MCF 10A (cell line): ENCODE results near the gene C2CD4D. TPM values are rescaled to one million over a fixed set of nuclear protein-coding genes. Genes with fewer than 3 reads are reported as not detected.

Source experiments
- BruUV-seq: library from RNA; stranded (reverse); fragments of 400-500 nt; replicated peaks from 2 replicates; lab custom pipeline; 2021; lab: Mats Ljungman, UMichigan
- CTCF ChIA-PET: fragments of 300-600 bp; sonication (Branson Sonifier 250); formaldehyde crosslinking; extraction: SDS; loops from one replicate; lab custom pipeline; 2021; ENCODE audit warnings: antibody characterized with exemption, inconsistent platforms; lab: Yijun Ruan, JAX
- POLR2A ChIA-PET: fragments of 300-600, 350-650 bp; sonication (Branson Sonifier 250); formaldehyde crosslinking; extraction: SDS; loops from one replicate; lab custom pipeline; 2020; ENCODE audit warnings: antibody characterized with exemption, inconsistent platforms; lab: Yijun Ruan, JAX
- DNase-seq: peaks from one replicate; pipeline ENCODE4 v3.0.0-alpha.2; 2018; ENCODE audit not compliant: unreplicated experiment
- H3K27ac Mint-ChIP-seq: one replicate; pipeline ENCODE4 v1.8.0; 2022; ENCODE audit warnings: mild to moderate bottlenecking, low read depth, mixed read lengths; ENCODE audit not compliant: unreplicated experiment
- H3K27me3 Mint-ChIP-seq: one replicate; pipeline ENCODE4 v1.8.0; 2022; ENCODE audit warnings: mixed read lengths; ENCODE audit not compliant: insufficient read depth, unreplicated experiment
- H3K36me3 Mint-ChIP-seq: one replicate; pipeline ENCODE4 v1.8.0; 2022; ENCODE audit warnings: mild to moderate bottlenecking, moderate library complexity, mixed read lengths; ENCODE audit not compliant: insufficient read depth, unreplicated experiment
- H3K4me1 Mint-ChIP-seq: one replicate; pipeline ENCODE4 v1.8.0; 2022; ENCODE audit warnings: mixed read lengths; ENCODE audit not compliant: insufficient read depth, unreplicated experiment
- H3K4me3 Mint-ChIP-seq: one replicate; pipeline ENCODE4 v1.8.0; 2022; ENCODE audit warnings: mild to moderate bottlenecking, moderate library complexity, mixed read lengths; ENCODE audit not compliant: unreplicated experiment
- H3K9me3 Mint-ChIP-seq: one replicate; pipeline ENCODE4 v1.8.0; 2022; ENCODE audit warnings: mixed read lengths; ENCODE audit not compliant: unreplicated experiment
- CTCF ChIP-seq: fragments of 200-600 bp; IDR thresholded peaks from one replicate; pipeline ENCODE4 v1.8.0; 2022; ENCODE audit warnings: antibody characterized with exemption, mild to moderate bottlenecking; ENCODE audit not compliant: unreplicated experiment
- intact Hi-C: fragments of 100-400 bp; cut with micrococcal nuclease; formaldehyde crosslinking; loops from 2 replicates; pipeline ENCODE4 v1.14.1; 2022
- total RNA-seq: library from RNA; stranded (reverse); gene quantifications from 2 replicates; pipeline ENCODE4 v1.2.3, GENCODE V29; 2022

C2CD4D gene
- total RNA-seq, 1 experiment from 2014 or later = not detected

- Mint-ChIP-seq H3K9me3 (no peaks in the 10 kb centered on the region), H3K4me1 (peaks cover 48% of the 10 kb centered on the region), H3K36me3 (no peaks in the 10 kb centered on the region), H3K27ac (no peak overlapping the region), H3K4me3 (no peak overlapping the region), H3K27me3 (no peaks in the 10 kb centered on the region)
- intact Hi-C loops = no loop called here
- CTCF ChIA-PET = interaction anchor here (0.6 to 1.3 kb wide), 2 partner anchors 9 to 147 kb away, joined by 4 to 6 read pairs; no protein-coding TSS in a partner anchor
- POLR2A ChIA-PET = interaction anchor here (0.6 to 1.0 kb wide), 2 partner anchors 54 to 57 kb away, joined by 3 read pairs; no protein-coding TSS in a partner anchor
- no TSS peak for BruUV-seq
- DNase-seq = no peak
- TF ChIP-seq CTCF = no peak
Observed at GRCh38 chr1:151830055-151830454, 9.6 kb downstream of the C2CD4D start.

- no TSS peak for BruUV-seq
- POLR2A ChIA-PET = interaction anchor here (0.6 kb wide), 3 partner anchors 58 to 232 kb away, joined by 3 to 4 read pairs (median 3); no protein-coding TSS in a partner anchor
- no peak overlapping the region for H3K4me3 Mint-ChIP-seq
- H3K9me3 Mint-ChIP-seq = no peaks in the 10 kb centered on the region
- intact Hi-C loops = no loop called here
- H3K27ac Mint-ChIP-seq = no peak overlapping the region
- no peak for DNase-seq
- no peaks in the 10 kb centered on the region for H3K27me3 Mint-ChIP-seq
- CTCF ChIA-PET = interaction anchor here (0.8 to 1.3 kb wide), 2 partner anchors 9 to 95 kb away, joined by 4 to 6 read pairs; no protein-coding TSS in a partner anchor
- no peak for TF ChIP-seq CTCF
- H3K36me3 Mint-ChIP-seq = no peaks in the 10 kb centered on the region
- H3K4me1 Mint-ChIP-seq = peaks cover 48% of the 10 kb centered on the region
Observed at GRCh38 chr1:151829352-151830046, 10.1 kb downstream of the C2CD4D start.

- intact Hi-C loops = no loop called here
- Mint-ChIP-seq H3K27ac (no peak overlapping the region), H3K27me3 (no peaks in the 10 kb centered on the region), H3K9me3 (no peaks in the 10 kb centered on the region), H3K4me1 (peaks cover 48% of the 10 kb centered on the region), H3K36me3 (no peaks in the 10 kb centered on the region), H3K4me3 (no peak overlapping the region)
- peak; percentile 82 for DNase-seq
- no TSS peak for BruUV-seq
- POLR2A ChIA-PET = no interaction called here
- CTCF ChIA-PET = interaction anchor here (0.8 to 1.1 kb wide), 2 partner anchors 7 to 94 kb away, joined by 4 to 7 read pairs; no protein-coding TSS in a partner anchor
- TF ChIP-seq CTCF = no peak
Observed at GRCh38 chr1:151828921-151829320, 10.7 kb downstream of the C2CD4D start.

GRCh38 chr1:151827853-151828252, 11.8 kb downstream of the C2CD4D start:
- Mint-ChIP-seq H3K4me1 (peaks cover 41% of the 10 kb centered on the region), H3K36me3 (peaks cover 6% of the 10 kb centered on the region), H3K4me3 (no peak overlapping the region), H3K27me3 (no peaks in the 10 kb centered on the region), H3K9me3 (no peaks in the 10 kb centered on the region), H3K27ac (no peak overlapping the region)
- intact Hi-C loops = no loop called here
- POLR2A ChIA-PET = interaction anchor here (0.5 to 0.9 kb wide), 5 partner anchors 33 to 647 kb away, joined by 3 to 5 read pairs (median 3); no protein-coding TSS in a partner anchor
- no peak for TF ChIP-seq CTCF
- CTCF ChIA-PET = interaction anchor here (0.7 to 1.1 kb wide), 2 partner anchors 9 to 88 kb away, joined by 3 to 7 read pairs; no protein-coding TSS in a partner anchor
- no peak for DNase-seq
- no TSS peak for BruUV-seq
